Right hindlimb (tissue), 1 donor: Measurements from ENCODE around the gene NGFR.
A peak's percentile ranks its signal among the peaks of the same experiment; 100 is the strongest.

Experiments
- DNase-seq: peaks from one replicate; pipeline ENCODE4 v3.0.0-alpha.2; 2018

Gene NGFR

GRCh38 chr17:49518346-49519078 lies 23.4 kb downstream of the NGFR start:
- DNase-seq: no peak

GRCh38 chr17:49519781-49520180 lies 24.7 kb downstream of the NGFR start:
- DNase-seq: peak; percentile 87

- DNase-seq: no peak
Measured at GRCh38 chr17:49520386-49521087, 25.4 kb downstream of the NGFR start.

- no peak for DNase-seq
Measured at GRCh38 chr17:49521088-49521450, 26.0 kb downstream of the NGFR start.

GRCh38 chr17:49521471-49522356 lies 26.6 kb downstream of the NGFR start:
- DNase-seq: peak; percentile 60

GRCh38 chr17:49522357-49522890 lies 27.3 kb downstream of the NGFR start:
- DNase-seq: no peak

- no peak for DNase-seq
Measured at GRCh38 chr17:49523196-49523595, 28.1 kb downstream of the NGFR start.

- no peak for DNase-seq
Measured at GRCh38 chr17:49523706-49524472, 28.8 kb downstream of the NGFR start.

- peak; percentile 22 for DNase-seq
Measured at GRCh38 chr17:49524473-49525359, 29.6 kb downstream of the NGFR start.

- peak; percentile 75 for DNase-seq
Measured at GRCh38 chr17:49525831-49526741, 31.0 kb downstream of the NGFR start.

- DNase-seq: no peak
Measured at GRCh38 chr17:49527927-49528651, 33.0 kb downstream of the NGFR start.

- DNase-seq: no peak
Measured at GRCh38 chr17:49528966-49529365, 33.9 kb downstream of the NGFR start.

GRCh38 chr17:49530118-49530517 lies 35.0 kb downstream of the NGFR start:
- no peak for DNase-seq

- no peak for DNase-seq
Measured at GRCh38 chr17:49543860-49544259, 48.8 kb downstream of the NGFR start.

- no peak for DNase-seq
Measured at GRCh38 chr17:49545007-49545660, 50.0 kb downstream of the NGFR start.

- DNase-seq: peak; percentile 74
Measured at GRCh38 chr17:49545806-49546545, 50.9 kb downstream of the NGFR start.

GRCh38 chr17:49546546-49547535 lies 51.7 kb downstream of the NGFR start:
- no peak for DNase-seq
